Ascending aorta (tissue), 2 donors: ENCODE data around the gene PLPPR3. TPM values are rescaled to one million over a fixed set of nuclear protein-coding genes. Genes with fewer than 3 reads are reported as not detected.

Experiments used
- DNase-seq, 2 donors: peaks; one replicate each; pipeline ENCODE4 v3.0.0-alpha.2; 2019; ENCODE audit warnings: low spot score in 2 of 2
- H3K27ac ChIP-seq, 2 donors: fragments of 200-600 bp; sonication (generic); one replicate each; pipeline ENCODE4 v1.5.1; 2016 to 2017; ENCODE audit warnings: mild to moderate bottlenecking in 1 of 2
- H3K27me3 ChIP-seq: fragments of 200-600 bp; sonication (generic); one replicate; pipeline ENCODE4 v1.5.1; 2017
- H3K36me3 ChIP-seq, 2 donors: fragments of 200-600 bp; sonication (generic); one replicate each; pipeline ENCODE4 v1.5.1; 2016
- H3K4me1 ChIP-seq, 2 donors: fragments of 200-600 bp; sonication (generic); one replicate each; pipeline ENCODE4 v1.5.1; 2016 to 2017; ENCODE audit warnings: mild to moderate bottlenecking in 1 of 2
- H3K4me3 ChIP-seq, 2 donors: fragments of 200-600 bp; sonication (generic); one replicate each; pipeline ENCODE4 v1.5.1; 2016 to 2017; ENCODE audit warnings: mild to moderate bottlenecking in 1 of 2
- H3K9me3 ChIP-seq, 2 donors: fragments of 200-600 bp; sonication (generic); one replicate each; pipeline ENCODE4 v1.5.1; 2016
- intact Hi-C: fragments of 100-400 bp; cut with DNase I; formaldehyde crosslinking; loops from one replicate; pipeline ENCODE4 v1.15.1; 2023
- total RNA-seq: library from RNA; depleted of rRNA; stranded (reverse); fragments of >200 nt; gene quantifications from one replicate; pipeline ENCODE4 v1.1.0, GENCODE V29; 2016
- TF ChIP-seq, protein P1 (sequence below), 3 experiments: fragments of 200-600 bp in 2 of 3; fragments of 450-650 bp in 1 of 3; sonication (generic) in 2 of 3; IDR thresholded peaks; one replicate each; pipeline ENCODE4 v1.5.1; 2016 to 2019; ENCODE audit warnings: antibody characterized with exemption in 3 of 3, mild to moderate bottlenecking in 1 of 3, moderate library complexity in 1 of 3

Gene PLPPR3
- total RNA-seq, 1 donor from 2014 or later = not detected

DNA sequence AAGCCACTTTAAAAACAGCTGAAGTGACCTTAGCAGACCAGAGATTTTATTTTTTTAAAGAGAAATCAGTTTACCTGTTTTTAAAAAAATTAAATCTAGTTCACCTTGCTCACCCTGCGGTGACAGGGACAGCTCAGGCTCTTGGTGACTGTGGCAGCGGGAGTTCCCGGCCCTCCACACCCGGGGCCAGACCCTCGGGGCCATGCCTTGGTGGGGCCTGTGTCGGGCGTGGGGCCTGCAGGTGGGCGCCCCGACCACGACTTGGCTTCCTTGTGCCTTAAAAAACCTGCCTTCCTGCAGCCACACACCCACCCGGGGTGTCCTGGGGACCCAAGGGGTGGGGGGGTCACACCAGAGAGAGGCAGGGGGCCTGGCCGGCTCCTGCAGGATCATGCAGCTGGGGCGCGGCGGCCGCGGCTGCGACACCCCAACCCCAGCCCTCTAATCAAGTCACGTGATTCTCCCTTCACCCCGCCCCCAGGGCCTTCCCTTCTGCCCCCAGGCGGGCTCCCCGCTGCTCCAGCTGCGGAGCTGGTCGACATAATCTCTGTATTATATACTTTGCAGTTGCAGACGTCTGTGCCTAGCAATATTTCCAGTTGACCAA, 10.8 kb downstream of the PLPPR3 start:
- Histone ChIP-seq H3K27me3 (no peaks in the 10 kb centered on the region), H3K9me3 (no peaks in the 10 kb centered on the region), H3K27ac (no peak overlapping the region), H3K36me3 (peaks cover 62 to 73% of the 10 kb centered on the region in 2 donors), H3K4me1 (no peaks in the 10 kb centered on the region), H3K4me3 (no peak overlapping the region)
- intact Hi-C loops = no loop called here
- DNase-seq = no peak
- TF ChIP-seq, protein P1, sequence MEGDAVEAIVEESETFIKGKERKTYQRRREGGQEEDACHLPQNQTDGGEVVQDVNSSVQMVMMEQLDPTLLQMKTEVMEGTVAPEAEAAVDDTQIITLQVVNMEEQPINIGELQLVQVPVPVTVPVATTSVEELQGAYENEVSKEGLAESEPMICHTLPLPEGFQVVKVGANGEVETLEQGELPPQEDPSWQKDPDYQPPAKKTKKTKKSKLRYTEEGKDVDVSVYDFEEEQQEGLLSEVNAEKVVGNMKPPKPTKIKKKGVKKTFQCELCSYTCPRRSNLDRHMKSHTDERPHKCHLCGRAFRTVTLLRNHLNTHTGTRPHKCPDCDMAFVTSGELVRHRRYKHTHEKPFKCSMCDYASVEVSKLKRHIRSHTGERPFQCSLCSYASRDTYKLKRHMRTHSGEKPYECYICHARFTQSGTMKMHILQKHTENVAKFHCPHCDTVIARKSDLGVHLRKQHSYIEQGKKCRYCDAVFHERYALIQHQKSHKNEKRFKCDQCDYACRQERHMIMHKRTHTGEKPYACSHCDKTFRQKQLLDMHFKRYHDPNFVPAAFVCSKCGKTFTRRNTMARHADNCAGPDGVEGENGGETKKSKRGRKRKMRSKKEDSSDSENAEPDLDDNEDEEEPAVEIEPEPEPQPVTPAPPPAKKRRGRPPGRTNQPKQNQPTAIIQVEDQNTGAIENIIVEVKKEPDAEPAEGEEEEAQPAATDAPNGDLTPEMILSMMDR (IDR thresholded peaks at IDR 0.05) = no peak

DNA sequence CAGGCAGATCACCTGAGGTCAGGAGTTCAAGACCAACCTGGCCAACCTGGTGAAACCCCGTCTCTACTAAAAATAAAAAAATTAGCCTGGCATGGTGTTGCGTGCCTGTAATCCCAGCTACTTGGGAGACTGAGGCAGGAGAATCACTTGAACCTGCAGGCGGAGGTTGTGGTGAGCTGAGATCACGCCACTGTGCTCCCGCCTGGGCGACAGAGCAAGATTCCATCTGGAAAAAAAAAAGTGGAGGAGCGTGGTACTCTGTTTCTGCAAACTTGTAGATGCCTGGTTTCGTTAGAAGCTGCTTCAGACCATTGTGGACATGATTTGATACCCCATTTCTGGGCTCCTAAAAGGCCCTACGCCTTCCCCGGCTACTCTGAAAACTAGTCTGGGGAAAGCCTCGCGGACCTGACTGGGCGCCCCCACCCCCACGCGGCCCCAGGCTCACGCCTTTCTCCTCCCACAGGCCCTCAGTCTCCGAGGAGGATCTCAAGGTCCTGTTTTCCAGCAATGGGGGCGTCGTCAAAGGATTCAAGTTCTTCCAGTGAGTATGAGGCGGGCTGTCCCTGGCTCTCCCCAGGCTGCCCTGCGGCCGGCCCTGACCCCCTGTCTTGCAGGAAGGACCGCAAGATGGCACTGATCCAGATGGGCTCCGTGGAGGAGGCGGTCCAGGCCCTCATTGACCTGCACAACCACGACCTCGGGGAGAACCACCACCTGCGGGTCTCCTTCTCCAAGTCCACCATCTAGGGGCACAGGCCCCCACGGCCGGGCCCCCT, 11.5 kb downstream of the PLPPR3 start:
- Histone ChIP-seq H3K27ac (no peak overlapping the region), H3K9me3 (no peaks in the 10 kb centered on the region), H3K4me3 (no peak overlapping the region), H3K4me1 (no peaks in the 10 kb centered on the region), H3K36me3 (peaks cover 70 to 80% of the 10 kb centered on the region in 2 donors), H3K27me3 (no peaks in the 10 kb centered on the region)
- no peak for DNase-seq
- intact Hi-C loops = no loop called here
- TF ChIP-seq, protein P1 (IDR thresholded peaks at IDR 0.05) = no peak

DNA sequence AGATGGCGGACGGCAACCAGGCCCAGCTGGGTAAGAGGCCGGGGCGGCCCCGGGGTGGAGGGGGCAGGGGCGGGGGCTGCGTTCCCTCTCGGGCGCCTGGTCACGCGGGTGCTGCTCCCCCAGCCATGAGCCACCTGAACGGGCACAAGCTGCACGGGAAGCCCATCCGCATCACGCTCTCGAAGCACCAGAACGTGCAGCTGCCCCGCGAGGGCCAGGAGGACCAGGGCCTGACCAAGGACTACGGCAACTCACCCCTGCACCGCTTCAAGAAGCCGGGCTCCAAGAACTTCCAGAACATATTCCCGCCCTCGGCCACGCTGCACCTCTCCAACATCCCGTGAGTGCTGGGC, 13.4 kb downstream of the PLPPR3 start:
- Histone ChIP-seq H3K27ac (no peak overlapping the region), H3K27me3 (no peaks in the 10 kb centered on the region), H3K4me3 (no peak overlapping the region), H3K4me1 (no peaks in the 10 kb centered on the region), H3K9me3 (no peaks in the 10 kb centered on the region), H3K36me3 (peaks cover 88 to 94% of the 10 kb centered on the region in 2 donors)
- intact Hi-C loops = no loop called here
- DNase-seq = no peak
- TF ChIP-seq, protein P1 (IDR thresholded peaks at IDR 0.05) = no peak

DNA sequence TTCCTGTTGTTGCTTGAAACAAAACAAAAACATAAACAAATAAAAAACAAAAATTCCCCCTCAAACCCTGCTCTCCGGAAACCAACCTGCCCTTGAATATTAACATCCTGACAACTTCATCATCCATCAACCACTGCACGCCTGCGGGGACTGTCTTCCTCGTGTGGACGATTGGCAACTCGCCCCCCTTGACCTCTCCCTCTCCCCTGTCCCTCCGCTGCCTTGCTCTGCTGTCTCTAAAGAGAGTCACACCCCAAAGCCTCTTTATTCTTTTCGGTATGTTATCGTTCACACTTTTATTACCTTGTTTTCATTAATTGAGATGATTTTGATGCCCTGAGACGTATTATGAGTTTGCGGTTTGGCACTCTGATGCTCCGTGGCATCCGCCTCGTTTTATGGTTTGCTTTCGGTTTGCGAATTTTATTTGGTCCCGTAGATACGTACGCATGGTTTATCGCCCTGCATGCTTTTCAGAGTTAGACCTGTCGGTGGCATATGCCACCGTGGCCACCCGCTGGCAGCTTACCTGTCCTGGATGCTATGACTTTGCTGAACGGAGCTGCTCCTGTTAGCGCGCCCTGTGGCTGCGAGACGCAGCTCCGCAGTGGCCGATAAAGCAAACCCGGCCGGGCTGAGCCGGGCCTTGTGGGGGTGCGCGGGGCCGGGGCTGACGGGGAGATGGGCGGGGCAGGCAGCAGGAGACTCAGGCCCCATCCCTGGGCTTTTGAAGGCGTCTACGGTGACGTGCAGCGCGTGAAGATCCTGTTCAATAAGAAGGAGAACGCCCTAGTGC, 13.9 kb downstream of the PLPPR3 start:
- no peak overlapping the region for H3K27ac ChIP-seq
- intact Hi-C loops = no loop called here
- peaks cover 0 to 4% of the 10 kb centered on the region in 2 donors for H3K4me1 ChIP-seq
- no peaks in the 10 kb centered on the region for H3K9me3 ChIP-seq
- TF ChIP-seq, protein P1 (IDR thresholded peaks at IDR 0.05) = no peak
- no peak overlapping the region for H3K4me3 ChIP-seq
- no peaks in the 10 kb centered on the region for H3K27me3 ChIP-seq
- no peak for DNase-seq
- H3K36me3 ChIP-seq = peaks cover 91 to 93% of the 10 kb centered on the region in 2 donors

DNA sequence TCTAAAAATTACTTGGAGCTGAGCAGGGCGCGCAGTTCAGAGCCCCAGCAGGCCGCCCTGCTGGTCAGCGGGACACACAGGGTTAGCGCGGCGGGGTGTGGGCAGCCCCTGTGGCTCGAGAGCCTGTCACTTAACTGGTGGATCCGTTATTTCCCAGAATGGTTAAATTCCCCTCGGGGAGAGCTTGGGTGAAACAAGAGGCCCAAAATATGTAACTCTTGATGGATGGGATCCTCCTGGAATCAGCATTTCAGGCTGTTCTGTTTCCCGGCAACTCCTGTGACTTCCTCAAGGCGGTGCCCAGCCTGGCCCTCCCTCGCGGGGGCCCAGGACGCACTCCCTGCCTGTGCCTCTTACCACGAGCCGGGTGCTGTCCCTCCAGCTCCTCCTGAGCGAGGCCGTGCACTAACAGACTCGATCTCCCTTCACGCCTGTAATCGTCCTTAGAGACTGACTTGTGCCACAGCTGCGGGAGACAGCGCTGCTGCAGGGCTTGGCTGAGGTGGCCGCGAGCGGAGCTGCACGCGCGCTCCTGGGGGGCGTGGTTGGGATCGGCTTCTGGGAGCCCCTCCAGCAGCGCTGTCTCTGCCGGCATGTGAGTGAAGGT, 14.8 kb downstream of the PLPPR3 start:
- TF ChIP-seq, protein P1 (IDR thresholded peaks at IDR 0.05) = no peak
- H3K27me3 ChIP-seq = no peaks in the 10 kb centered on the region
- peaks cover 7 to 12% of the 10 kb centered on the region in 2 donors for H3K4me1 ChIP-seq
- peaks cover 88 to 89% of the 10 kb centered on the region in 2 donors for H3K36me3 ChIP-seq
- H3K27ac ChIP-seq = no peak overlapping the region
- no peak for DNase-seq
- no peak overlapping the region for H3K4me3 ChIP-seq
- intact Hi-C loops = no loop called here
- no peaks in the 10 kb centered on the region for H3K9me3 ChIP-seq
